ENCODE results near the gene MYO9A. TPM values are rescaled to one million over a fixed set of nuclear protein-coding genes. Genes with fewer than 3 reads are reported as not detected.
A peak's percentile ranks its signal among the peaks of the same experiment; 100 is the strongest.
"Not testable (repeated sequence)": the region's sequence is repeated elsewhere in the genome, so short reads cannot be mapped to it uniquely, and the experiment has no call there.

The MYO9A gene
- total RNA-seq, 2 donors from 2014 or later, result 12.9 to 27.8 TPM

DNA sequence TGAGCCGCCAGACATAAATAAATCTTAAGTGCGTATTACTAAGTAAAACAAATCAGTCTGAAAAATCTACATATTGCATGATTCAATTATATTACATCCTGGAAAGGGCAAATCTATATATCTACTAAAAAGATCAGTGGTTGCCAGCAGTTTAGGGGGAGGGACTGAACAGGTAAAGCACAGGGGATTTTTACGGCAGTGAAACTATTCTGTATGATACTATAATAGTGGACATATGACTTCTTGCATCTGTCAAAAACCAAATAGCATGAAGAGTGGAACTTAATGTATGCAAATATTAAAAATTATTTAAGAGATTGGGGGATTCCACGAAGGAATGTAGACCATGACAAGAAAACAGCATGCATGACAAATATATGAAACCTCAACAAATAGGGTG is 111.6 kb downstream of the MYO9A start:
- H3K4me3 ChIP-seq, result no peak overlapping the region
- no peak for TF ChIP-seq POLR2A (IDR thresholded peaks at IDR 0.05)
- TF ChIP-seq CTCF (IDR thresholded peaks at IDR 0.05), result no peak
- no peak overlapping the region for H3K27ac ChIP-seq
- intact Hi-C loops (cut with DNase I), result no loop called here
- WGBS, 2 donors, result 90 to 95% methylated on average over 4 of the region's 4 CpGs
- H3K27me3 ChIP-seq, result no peaks in the 10 kb centered on the region
- no peak for DNase-seq
- no peaks in the 10 kb centered on the region for H3K9me3 ChIP-seq
- no peak for ATAC-seq
- H3K4me1 ChIP-seq, result peaks cover 5% of the 10 kb centered on the region
- no peaks in the 10 kb centered on the region for H3K36me3 ChIP-seq (replicated peaks in 1 of 2; ENCODE audit: insufficient read depth in 1 of 2, low read depth in 2 of 2)

GRCh38 chr15:72005483-72005882 is 112.5 kb downstream of the MYO9A start:
- intact Hi-C loops (cut with DNase I), result no loop called here
- Histone ChIP-seq H3K27ac (no peak overlapping the region), H3K27me3 (no peaks in the 10 kb centered on the region), H3K9me3 (no peaks in the 10 kb centered on the region), H3K4me1 (peaks cover 5% of the 10 kb centered on the region), H3K36me3 (replicated peaks in 1 of 2; ENCODE audit: insufficient read depth in 1 of 2, low read depth in 2 of 2) (no peaks in the 10 kb centered on the region), H3K4me3 (no peak overlapping the region)
- no peak for DNase-seq
- TF ChIP-seq POLR2A (IDR thresholded peaks at IDR 0.05) (no peak), CTCF (IDR thresholded peaks at IDR 0.05) (no peak)
- WGBS, 2 donors, result 61 to 62% methylated on average over 3 of the region's 3 CpGs
- peak; percentile 56 for ATAC-seq

DNA sequence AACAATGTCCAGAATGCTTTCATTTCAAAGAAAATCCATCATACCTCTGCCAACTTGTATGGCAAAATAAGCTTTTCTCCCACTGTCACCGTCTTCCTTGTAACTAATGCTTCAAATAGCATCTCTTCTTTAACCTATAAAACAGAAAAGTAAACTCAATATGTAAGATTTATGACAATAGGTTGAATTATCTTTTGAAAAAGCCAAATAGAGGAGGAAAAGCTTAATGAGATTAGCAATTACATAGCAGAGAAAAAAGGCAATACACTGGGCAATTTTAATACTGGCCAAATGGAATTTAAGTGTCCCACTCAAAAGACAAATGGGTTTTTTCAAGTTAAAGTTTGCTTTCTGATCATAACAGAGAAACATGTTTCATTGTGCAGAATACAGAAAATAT is 118.1 kb downstream of the MYO9A start:
- DNase-seq (no peak), ATAC-seq (no peak)
- no peaks in the 10 kb centered on the region for H3K4me1 ChIP-seq
- intact Hi-C loops (cut with DNase I), result no loop called here
- no peak overlapping the region for H3K27ac ChIP-seq
- TF ChIP-seq CTCF (IDR thresholded peaks at IDR 0.05) (no peak), POLR2A (IDR thresholded peaks at IDR 0.05) (no peak)
- 94 to 97% methylated on average over 1 of the region's 1 CpG for WGBS, 2 donors
- no peaks in the 10 kb centered on the region for H3K27me3 ChIP-seq
- no peaks in the 10 kb centered on the region for H3K36me3 ChIP-seq (replicated peaks in 1 of 2; ENCODE audit: insufficient read depth in 1 of 2, low read depth in 2 of 2)
- H3K9me3 ChIP-seq, result no peaks in the 10 kb centered on the region
- H3K4me3 ChIP-seq, result no peak overlapping the region

DNA sequence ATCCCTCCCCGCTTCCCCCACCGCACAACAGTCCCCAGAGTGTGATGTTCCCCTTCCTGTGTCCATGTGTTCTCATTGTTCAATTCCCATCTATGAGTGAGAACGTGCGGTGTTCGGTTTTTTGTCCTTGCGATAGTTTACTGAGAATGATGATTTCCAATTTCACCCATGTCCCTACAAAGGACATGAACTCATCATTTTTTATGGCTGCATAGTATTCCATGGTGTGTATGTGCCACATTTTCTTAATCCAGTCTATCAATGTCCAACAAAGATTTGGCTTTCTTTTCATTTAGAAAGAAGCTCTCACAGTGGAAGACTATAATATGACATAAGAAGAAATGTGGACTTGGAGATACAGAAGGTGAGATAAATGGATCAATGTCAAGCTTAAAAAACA is 119.2 kb downstream of the MYO9A start:
- intact Hi-C loops (cut with DNase I); H3K4me3 ChIP-seq; H3K9me3 ChIP-seq; ATAC-seq; H3K36me3 ChIP-seq (replicated peaks in 1 of 2; ENCODE audit: insufficient read depth in 1 of 2, low read depth in 2 of 2); H3K27me3 ChIP-seq; H3K4me1 ChIP-seq; H3K27ac ChIP-seq; DNase-seq: not testable (repeated sequence)
- 98 to 100% methylated on average over 5 of the region's 6 CpGs for WGBS, 2 donors

DNA sequence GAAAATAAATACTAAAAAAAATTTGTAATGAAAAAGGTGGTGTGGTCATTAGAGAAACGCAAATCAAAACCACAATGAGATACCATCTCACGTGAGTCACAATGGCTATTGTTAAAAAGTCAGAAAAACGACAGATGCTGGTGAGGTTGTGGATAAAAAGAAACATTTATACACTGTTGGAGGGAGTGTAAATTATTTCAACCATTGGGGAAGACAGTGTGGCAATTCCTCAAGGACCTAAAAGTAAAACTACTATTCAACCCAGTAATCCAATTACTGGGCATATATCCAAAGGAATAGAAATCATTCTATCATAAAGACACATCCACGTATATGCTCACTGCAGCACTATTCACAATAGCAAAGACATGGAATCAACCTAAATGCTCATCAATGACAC is 120.3 kb downstream of the MYO9A start:
- H3K9me3 ChIP-seq, result no peaks in the 10 kb centered on the region
- H3K27ac ChIP-seq, result no peak overlapping the region
- intact Hi-C loops (cut with DNase I), result no loop called here
- ATAC-seq, result no peak
- no peak for DNase-seq
- H3K36me3 ChIP-seq (replicated peaks in 1 of 2; ENCODE audit: insufficient read depth in 1 of 2, low read depth in 2 of 2), result no peaks in the 10 kb centered on the region
- H3K27me3 ChIP-seq, result no peaks in the 10 kb centered on the region
- no peak overlapping the region for H3K4me3 ChIP-seq
- H3K4me1 ChIP-seq, result no peaks in the 10 kb centered on the region
- no peak for TF ChIP-seq CTCF (IDR thresholded peaks at IDR 0.05)
- TF ChIP-seq POLR2A (IDR thresholded peaks at IDR 0.05), result no peak
- 80 to 81% methylated on average over 4 of the region's 4 CpGs for WGBS, 2 donors

Measured in body of pancreas (tissue), 4 donors.